PFSK-1 (cell line): ENCODE measurements around the gene TRPV5.

Experiments used
- POLR2AphosphoS5 ChIP-seq: IDR thresholded peaks from 2 replicates; pipeline ENCODE4 v1.6.1; 2012; ENCODE audit warnings: low read depth, mild to moderate bottlenecking, control low read depth, low read length, moderate library complexity
- SIN3A ChIP-seq: IDR thresholded peaks from 2 replicates; pipeline ENCODE4 v1.6.1; 2012; ENCODE audit warnings: mild to moderate bottlenecking, low read length, moderate library complexity, borderline replicate concordance; ENCODE audit not compliant: insufficient read depth
- TAF1 ChIP-seq: IDR thresholded peaks from 2 replicates; pipeline ENCODE4 v1.6.1; 2012; ENCODE audit warnings: low read length, control low read depth, borderline replicate concordance; ENCODE audit not compliant: insufficient read depth

DNA sequence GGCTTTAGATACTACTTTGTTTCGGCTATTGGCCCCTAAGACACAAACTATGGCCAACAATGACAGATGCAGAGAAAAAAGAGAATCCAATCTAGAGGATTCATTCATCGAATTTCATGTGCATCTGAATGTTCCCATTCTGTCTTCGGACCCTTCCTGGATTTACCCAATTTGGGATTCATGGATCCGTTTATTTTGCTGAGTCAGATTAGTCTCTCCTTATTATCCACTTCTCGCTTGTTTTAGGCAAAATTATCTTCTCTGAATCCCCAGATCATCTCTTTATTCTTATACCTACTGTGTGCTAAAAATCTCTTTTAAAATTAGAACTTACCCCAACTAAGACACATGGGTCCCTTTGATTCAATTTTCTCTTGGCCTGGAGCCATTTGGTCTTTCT lies 54.5 kb downstream of the TRPV5 start:
- no peak for TF ChIP-seq TAF1
- no peak for TF ChIP-seq POLR2AphosphoS5
- no peak for TF ChIP-seq SIN3A
